MM.1S (cell line): Measurements from ENCODE around the gene RPAP2.

Source experiments
- DNase-seq: peaks from one replicate; pipeline ENCODE4 v3.0.0-alpha.2; 2015
- H2AFZ ChIP-seq: fragments of 300-600 bp; sonication (generic); 2 replicates; pipeline ENCODE4 v1.6.0; 2016; ENCODE audit warnings: antibody characterized with exemption, low read length
- H3F3A ChIP-seq: fragments of 300-600 bp; sonication (generic); 2 replicates; pipeline ENCODE4 v1.6.1; 2016; ENCODE audit warnings: mild to moderate bottlenecking, antibody characterized with exemption, low read length, moderate library complexity, mixed read lengths; ENCODE audit not compliant: insufficient read depth
- H3K27ac ChIP-seq: fragments of 300-600 bp; sonication (generic); 2 replicates; pipeline ENCODE4 v1.5.1; 2016; ENCODE audit warnings: mild to moderate bottlenecking, low read length
- H3K27me3 ChIP-seq: fragments of 300-600 bp; sonication (generic); replicated peaks from 2 replicates; pipeline ENCODE4 v1.6.0; 2016; ENCODE audit warnings: low read length; ENCODE audit not compliant: insufficient read depth
- H3K36me3 ChIP-seq: fragments of 300-600 bp; sonication (generic); replicated peaks from 2 replicates; pipeline ENCODE4 v1.6.1; 2016; ENCODE audit warnings: mild to moderate bottlenecking, low read length, mixed read lengths; ENCODE audit not compliant: insufficient read depth
- H3K4me1 ChIP-seq: fragments of 300-600 bp; sonication (generic); 2 replicates; pipeline ENCODE4 v1.6.1; 2016; ENCODE audit warnings: low read length, mixed read lengths
- H3K4me2 ChIP-seq: fragments of 300-600 bp; sonication (generic); 2 replicates; pipeline ENCODE4 v1.6.0; 2016; ENCODE audit warnings: low read depth, low read length
- H3K4me3 ChIP-seq: fragments of 300-600 bp; sonication (generic); 2 replicates; pipeline ENCODE4 v1.5.1; 2016; ENCODE audit warnings: low read length, mixed read lengths
- H3K79me2 ChIP-seq: fragments of 300-600 bp; sonication (generic); 2 replicates; pipeline ENCODE4 v1.6.1; 2016; ENCODE audit warnings: mixed run types, low read length, mixed read lengths
- H3K9ac ChIP-seq: fragments of 300-600 bp; sonication (generic); 2 replicates; pipeline ENCODE4 v1.6.1; 2016; ENCODE audit warnings: low read length, mixed read lengths
- H3K9me2 ChIP-seq: fragments of 300-600 bp; sonication (generic); replicated peaks from 2 replicates; pipeline ENCODE4 v1.6.1; 2016; ENCODE audit warnings: mild to moderate bottlenecking, low read length, mixed read lengths; ENCODE audit not compliant: insufficient read depth
- H3K9me3 ChIP-seq: fragments of 300-600 bp; sonication (generic); replicated peaks from 2 replicates; pipeline ENCODE4 v1.6.1; 2016; ENCODE audit warnings: mild to moderate bottlenecking, low read length, mixed read lengths; ENCODE audit not compliant: insufficient read depth
- H4K20me1 ChIP-seq: fragments of 300-600 bp; sonication (generic); 2 replicates; pipeline ENCODE4 v1.6.1; 2016; ENCODE audit warnings: mild to moderate bottlenecking, low read length, moderate library complexity, mixed read lengths; ENCODE audit not compliant: insufficient read depth
- CTCF ChIP-seq: fragments of 300-600 bp; sonication (generic); IDR thresholded peaks from 2 replicates; pipeline ENCODE4 v1.5.1; 2016; ENCODE audit warnings: antibody characterized with exemption, low read length, mixed read lengths
- EZH2 ChIP-seq: fragments of 300-600 bp; sonication (generic); optimal IDR thresholded peaks from 2 replicates; pipeline ENCODE3; 2017; ENCODE audit warnings: low read depth, mild to moderate bottlenecking, antibody characterized with exemption, low read length, mixed read lengths
- EZH2phosphoT487 ChIP-seq: fragments of 300-600 bp; sonication (generic); IDR thresholded peaks from 2 replicates; pipeline ENCODE4 v1.6.1; 2018; ENCODE audit warnings: antibody characterized with exemption, low read length

RPAP2 gene

DNA sequence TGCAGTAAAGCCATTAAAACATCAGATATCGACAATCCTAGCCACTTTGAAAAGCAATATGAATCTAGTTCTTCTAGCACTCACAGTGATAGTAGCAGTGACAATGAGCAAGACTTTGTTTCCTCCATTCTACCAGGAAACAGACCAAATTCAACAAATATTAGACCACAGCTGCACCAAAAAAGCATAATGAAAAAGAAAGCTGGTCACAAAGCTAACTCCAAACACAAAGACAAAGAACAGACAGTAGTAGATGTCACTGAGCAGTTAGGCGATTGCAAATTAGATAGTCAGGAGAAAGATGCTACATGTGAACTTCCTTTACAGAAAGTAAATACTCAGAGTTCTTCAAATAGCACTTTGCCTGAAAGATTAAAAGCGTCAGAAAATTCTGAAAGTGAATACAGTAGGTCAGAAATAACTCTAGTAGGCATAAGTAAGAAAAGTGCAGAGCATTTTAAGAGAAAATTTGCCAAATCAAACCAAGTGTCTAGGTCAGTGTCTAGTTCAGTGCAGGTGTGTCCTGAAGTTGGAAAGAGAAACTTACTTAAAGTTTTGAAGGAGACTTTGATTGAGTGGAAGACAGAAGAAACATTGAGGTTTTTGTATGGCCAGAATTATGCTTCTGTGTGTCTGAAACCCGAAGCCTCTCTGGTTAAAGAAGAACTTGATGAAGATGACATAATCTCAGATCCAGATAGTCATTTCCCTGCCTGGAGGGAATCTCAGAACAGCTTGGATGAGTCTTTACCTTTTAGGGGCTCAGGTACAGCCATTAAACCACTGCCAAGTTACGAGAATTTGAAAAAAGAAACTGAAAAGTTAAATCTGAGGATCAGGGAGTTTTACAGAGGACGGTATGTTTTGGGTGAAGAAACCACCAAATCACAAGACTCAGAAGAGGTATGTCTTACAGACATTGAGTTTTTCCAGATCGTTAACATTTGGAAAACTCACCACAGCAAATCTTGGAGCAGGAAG lies 24.9 kb downstream of the RPAP2 start:
- DNase-seq, result peak; percentile 34
- Histone ChIP-seq H3K4me1 (peaks cover 6% of the 10 kb centered on the region; the same call in 1 of the 2 replicates), H2AFZ (no peak overlapping the region), H3F3A (peaks cover 12% of the 10 kb centered on the region), H3K9me2 (no peaks in the 10 kb centered on the region), H3K4me3 (no peak overlapping the region; the same call in 1 of the 2 replicates), H3K9me3 (no peaks in the 10 kb centered on the region), H3K36me3 (no peaks in the 10 kb centered on the region), H4K20me1 (no peaks in the 10 kb centered on the region), H3K27ac (peak overlapping the region; percentile 48; the same call in 1 of the 2 replicates), H3K9ac (no peak overlapping the region), H3K4me2 (peak overlapping the region; percentile 56), H3K79me2 (no peaks in the 10 kb centered on the region), H3K27me3 (no peaks in the 10 kb centered on the region)
- TF ChIP-seq EZH2, result no peak
- no peak for TF ChIP-seq CTCF
- TF ChIP-seq EZH2phosphoT487, result no peak

DNA sequence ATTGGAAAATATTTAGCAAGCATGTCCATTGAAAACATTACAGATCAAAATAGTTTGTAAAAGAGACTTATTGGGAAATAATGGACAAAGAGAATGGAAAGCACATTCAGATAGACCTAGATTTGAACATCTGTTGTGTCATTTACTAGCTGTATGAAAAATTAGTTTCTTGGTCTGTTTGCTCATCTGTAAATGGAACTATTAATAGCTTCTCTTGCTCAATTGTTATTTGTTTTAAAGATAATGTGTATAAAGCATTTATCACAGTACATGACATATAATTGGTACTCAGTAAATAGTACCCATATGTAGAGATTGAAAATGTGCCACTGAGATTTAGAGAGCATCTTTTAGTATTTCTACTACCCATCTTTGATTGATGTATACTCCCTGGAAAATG lies 25.9 kb downstream of the RPAP2 start:
- no peak for DNase-seq
- Histone ChIP-seq H3F3A (peaks cover 12% of the 10 kb centered on the region), H3K4me3 (no peak overlapping the region), H3K4me2 (no peak overlapping the region), H3K9ac (no peak overlapping the region), H4K20me1 (no peaks in the 10 kb centered on the region), H2AFZ (no peak overlapping the region), H3K27me3 (no peaks in the 10 kb centered on the region), H3K36me3 (no peaks in the 10 kb centered on the region), H3K79me2 (no peaks in the 10 kb centered on the region), H3K27ac (no peak overlapping the region), H3K9me2 (no peaks in the 10 kb centered on the region), H3K4me1 (peaks cover 6% of the 10 kb centered on the region; the same call in 1 of the 2 replicates), H3K9me3 (no peaks in the 10 kb centered on the region)
- TF ChIP-seq EZH2 (no peak), CTCF (no peak), EZH2phosphoT487 (no peak)

DNA sequence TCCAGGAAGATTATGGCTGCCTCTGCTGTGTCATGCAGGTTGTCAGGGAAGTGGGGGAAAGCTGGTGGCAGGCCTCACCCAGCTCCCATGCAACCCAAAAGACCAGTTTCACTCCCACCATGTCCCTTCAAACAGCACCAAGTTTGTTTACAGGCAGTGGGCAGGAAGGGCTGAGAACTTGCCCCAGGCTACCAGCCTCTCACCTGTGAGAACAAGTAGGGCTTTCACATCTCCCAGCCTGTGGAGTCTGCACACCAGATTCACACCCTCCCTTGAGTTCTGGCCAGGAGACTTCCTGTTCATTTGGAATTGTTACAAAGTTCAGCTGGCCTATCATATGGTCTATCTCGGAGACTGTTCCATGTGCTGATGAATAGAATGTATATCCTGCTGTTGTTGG lies 27.8 kb downstream of the RPAP2 start:
- no peaks in the 10 kb centered on the region for H4K20me1 ChIP-seq
- H3K9ac ChIP-seq, result no peak overlapping the region
- no peaks in the 10 kb centered on the region for H3K9me2 ChIP-seq
- H3K4me1 ChIP-seq, result peaks cover 6% of the 10 kb centered on the region; the same call in 1 of the 2 replicates
- no peak for DNase-seq
- no peaks in the 10 kb centered on the region for H3K79me2 ChIP-seq
- no peak overlapping the region for H3K4me2 ChIP-seq
- H3K4me3 ChIP-seq, result no peak overlapping the region
- H3F3A ChIP-seq, result peaks cover 12% of the 10 kb centered on the region
- H3K27me3 ChIP-seq, result no peaks in the 10 kb centered on the region
- no peaks in the 10 kb centered on the region for H3K36me3 ChIP-seq
- no peak for TF ChIP-seq CTCF
- no peak for TF ChIP-seq EZH2
- no peak for TF ChIP-seq EZH2phosphoT487
- H3K9me3 ChIP-seq, result no peaks in the 10 kb centered on the region
- no peak overlapping the region for H2AFZ ChIP-seq
- H3K27ac ChIP-seq, result no peak overlapping the region
